ENCODE data around the gene ZDHHC12.

- TF ChIP-seq CTCF (IDR thresholded peaks at IDR 0.05), result no peak
- no peak for TF ChIP-seq POLR2AphosphoS5 (IDR thresholded peaks at IDR 0.05)
These were observed 8.6 kb upstream of the ZDHHC12 start for GRCh38 chr9:128732576-128732975.
